Activated CD8-positive, alpha-beta memory T cell treated with anti-CD3 and anti-CD28 coated beads, Interleukin-2, amount 50 U/mL, for 24 hours (primary cell): ENCODE results near the gene CYBA.

Experiments
- DNase-seq: peaks from one replicate; pipeline ENCODE4 v3.0.0-alpha.2; 2020; ENCODE audit errors: extremely low read depth

The CYBA gene

DNA sequence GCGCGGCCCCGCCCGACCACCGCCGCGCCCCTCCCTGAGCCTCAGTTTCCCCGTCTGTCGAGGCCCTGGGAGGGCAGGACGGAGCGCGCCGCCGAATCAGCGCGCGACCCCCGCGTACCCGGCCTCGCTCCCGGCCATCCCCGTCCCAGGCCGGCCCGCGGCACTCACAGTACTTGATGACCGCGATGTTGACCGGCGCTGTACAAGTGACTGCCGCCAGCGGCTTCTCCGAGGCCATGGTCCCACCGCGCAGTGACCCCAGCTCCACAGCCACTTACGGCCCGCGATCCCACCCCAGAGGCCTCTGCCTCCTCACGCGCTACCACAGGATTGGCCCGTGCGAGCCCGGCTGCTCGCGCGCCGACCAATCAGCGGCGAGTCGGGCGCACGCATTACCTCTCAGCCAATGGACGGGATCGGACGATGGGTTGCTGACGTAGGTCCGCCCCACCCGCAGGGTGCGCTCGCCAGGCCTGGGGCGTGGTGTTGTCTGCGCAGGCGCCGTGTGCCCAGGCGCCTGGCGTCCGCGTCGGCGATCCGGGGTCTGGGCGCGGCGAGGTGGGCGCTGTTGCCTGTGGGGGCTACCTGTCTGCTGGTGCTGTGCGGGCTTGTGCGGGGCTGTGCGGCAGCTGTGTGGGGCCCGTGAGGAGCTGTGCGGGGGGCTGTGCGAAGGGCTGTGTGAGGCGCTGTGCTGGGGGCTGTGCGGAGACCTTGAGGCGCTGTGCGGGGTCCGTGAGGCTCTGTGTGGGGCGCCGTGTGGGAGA is 12.2 kb upstream of the CYBA start, which contains the start of gene MVD:
TSS of gene MVD (minus strand) at position 249 of the 764 bp plus-strand sequence. CDS start at position 238, 11 bp downstream.
- DNase-seq: peak; percentile 86

DNA sequence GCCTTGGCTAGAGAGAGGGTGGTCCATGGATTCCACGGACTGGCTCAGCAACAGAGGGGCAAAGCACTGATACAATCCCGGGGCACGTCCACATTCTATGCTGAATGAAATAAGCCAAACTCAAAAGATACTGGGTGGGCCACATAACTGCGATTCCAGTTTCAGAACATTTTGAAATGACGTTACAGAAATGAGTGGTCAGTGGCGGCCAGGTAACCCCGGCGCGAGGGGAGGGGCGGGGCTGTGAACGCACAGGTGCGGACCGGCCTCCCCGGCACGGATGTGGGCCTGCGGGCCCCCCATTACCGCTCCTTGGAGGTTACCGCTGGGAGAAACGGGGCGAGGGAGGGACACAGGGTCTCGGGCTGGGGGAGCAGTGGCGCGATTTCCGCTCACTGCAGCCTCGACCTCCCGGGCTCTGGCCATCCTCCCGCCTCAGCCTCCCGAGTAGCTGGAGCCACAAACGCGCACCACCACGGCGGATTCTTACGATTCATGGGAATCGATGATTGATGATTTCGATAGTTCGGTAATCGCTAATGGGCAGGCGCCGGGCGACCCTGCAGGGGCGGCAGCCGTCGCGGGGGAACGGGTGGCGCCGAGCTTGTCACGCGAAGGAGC is 11.5 kb upstream of the CYBA start:
- DNase-seq: no peak

DNA sequence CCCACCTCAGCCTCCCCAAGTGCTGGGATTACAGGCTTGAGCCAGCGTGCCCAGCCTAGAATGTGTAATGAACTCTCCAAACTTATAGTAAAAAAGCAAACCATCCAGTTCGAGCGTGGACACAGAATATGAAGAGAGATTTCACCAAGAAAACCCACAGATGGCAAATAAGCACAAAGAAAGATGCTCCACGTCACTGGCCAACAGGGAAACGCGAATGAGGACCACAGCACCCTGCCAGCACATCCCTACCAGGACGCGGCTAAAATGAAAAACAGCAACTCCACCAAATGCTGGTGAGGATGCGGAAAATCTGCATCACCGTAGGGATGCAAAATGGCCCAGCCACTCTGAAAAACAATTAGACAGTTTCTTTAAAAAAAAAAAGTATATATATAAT is 10.6 kb upstream of the CYBA start:
- no peak for DNase-seq

DNA sequence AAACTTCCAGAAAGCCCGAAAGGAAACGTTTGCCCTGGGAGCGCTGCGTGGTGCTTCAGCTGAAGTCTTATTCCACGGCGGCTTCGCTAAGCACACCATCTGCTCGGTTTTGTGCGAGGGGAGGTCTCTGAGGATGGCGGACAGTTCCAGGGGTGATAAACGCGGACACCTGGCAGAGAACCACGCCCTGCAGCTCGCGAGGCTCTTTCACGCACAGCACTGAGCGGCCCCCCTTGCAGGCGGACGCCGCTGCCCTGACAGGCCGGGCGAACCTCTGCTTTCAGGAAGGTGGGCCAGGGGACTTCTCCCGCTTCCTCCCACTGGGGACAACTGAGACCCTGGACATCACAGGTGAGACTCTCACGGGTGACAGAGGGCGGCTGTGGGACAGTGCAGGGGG is 8.3 kb upstream of the CYBA start:
- DNase-seq: no peak

DNA sequence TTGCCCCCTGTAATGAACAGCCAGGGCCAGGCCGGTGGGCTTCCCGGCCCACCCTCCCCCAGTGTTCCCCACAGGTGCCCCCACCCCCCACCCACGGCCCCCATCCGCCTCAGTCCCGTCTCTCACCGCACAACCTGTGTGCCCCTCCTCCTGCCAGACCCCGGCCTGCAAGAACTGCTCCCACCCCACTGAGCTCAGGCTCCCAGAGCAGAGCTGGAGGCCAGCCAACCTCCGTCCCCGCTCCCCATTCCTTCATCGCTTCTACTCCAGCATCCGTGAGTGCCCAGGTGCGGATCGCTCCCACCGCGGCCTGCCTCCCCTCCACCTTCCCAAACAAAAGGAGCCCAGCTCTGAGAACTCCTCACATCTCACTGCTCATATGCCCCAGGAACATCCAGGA is 7.9 kb upstream of the CYBA start:
- no peak for DNase-seq

DNA sequence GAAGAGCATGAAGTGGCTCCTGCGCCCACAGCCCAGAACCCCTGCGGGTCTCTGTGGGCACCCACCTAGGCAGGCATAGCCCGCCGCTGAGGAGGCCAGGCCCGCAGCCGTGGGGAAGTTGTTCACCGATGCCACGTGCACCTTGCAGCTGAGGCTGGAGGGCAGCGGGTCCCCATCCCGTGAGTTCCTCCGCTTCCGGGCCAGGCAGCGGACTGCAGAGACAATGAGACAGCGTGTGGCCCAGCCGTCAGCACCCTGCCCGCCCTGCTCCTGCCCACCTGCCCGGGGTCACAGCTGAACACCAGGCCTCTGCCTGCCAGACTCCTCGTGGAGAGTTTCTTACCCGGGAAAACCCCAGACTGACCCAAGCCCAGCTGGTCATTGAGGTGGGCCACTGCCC is 6.5 kb upstream of the CYBA start:
- no peak for DNase-seq

DNA sequence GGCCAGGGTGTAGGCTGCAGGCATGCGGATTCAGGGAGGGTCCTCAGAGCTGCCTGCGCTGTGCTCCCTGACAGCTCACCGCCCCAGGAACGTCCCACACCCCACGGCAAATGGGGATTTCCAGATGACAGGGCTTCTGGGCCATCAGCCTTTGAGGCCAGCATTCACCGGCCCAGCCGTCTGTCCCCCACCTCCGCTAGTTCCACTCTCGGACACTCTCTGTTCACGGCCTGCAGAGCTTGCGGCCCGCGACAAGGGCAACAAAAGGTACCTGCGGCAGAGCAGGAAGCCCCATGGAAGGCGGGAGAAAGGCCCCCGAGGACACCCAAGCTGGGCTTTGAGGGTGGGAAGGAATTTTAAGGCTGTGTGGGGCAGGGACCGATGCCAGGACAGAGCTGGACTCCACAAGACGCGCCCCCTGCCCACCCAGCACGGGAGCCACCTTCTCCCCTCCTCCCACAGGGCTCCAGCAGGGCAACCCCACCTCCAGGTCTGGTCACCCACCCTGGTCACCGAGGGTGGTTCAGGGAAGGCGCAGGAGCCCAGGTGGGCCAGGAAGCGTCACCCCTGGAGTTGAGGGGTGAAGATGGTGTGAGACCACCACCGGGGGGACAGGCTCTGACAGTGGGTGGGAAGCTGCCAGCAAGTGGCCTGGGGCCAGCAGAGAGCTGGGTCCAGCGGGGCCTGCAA is 5.6 kb upstream of the CYBA start:
- no peak for DNase-seq

DNA sequence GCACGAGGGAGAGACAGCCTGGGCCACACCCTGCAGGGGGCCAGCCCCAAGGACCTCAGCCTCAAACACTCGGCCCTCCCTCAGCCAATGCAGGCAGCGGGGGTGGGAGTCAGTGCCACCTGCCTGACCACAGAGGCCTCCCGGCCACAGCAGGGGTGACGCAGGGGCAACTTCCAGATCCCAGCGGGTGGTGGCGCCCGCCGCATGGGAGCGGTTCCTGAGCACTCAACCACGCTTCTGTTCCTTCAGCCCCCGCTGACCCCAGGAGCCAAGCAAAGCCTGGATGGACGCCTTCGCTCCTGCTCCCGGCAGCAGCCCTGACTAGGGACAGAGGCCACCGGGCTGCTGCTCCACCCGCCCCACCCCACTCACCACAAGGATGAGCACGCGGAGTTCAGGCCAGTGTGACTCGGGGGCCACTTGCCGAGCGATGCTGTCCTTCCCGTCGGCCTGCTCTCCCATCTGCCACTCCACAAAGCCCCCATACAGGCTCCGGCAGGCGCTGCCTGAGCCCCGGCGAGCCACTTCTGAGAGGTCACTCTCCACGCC is 5.0 kb upstream of the CYBA start:
- no peak for DNase-seq

DNA sequence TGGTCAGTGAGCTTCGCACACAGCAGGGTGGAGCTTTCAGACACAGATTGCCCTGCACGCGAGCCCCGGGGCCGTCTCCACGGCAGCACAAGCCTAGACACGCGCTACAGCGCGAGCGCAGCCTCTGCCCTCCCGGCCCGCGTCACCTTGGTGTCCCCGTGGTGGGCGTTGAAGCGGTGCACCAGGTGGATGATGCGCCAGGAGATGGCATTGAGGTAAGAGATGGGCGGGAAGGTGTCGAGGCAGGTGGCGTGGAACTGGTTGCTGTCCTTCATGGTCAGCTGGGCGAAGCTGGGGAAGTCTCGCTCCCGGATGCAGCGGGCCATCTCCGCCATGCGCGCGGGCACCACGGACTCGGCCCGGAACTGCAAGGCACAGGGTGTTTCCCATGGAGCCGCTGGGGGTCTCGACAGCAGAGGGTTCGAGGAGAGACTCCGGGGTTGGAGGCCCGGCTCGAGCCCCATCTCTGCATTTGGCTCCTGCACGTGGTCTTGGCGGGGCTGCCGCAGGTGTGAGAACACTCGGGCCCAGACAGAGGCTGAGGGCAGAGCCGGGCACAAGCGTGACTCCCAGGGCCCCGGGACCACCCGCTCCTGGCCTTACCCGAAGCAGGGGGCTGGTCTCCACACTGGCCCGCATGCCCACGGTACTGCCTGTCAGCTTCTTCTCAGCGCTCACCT is 4.3 kb upstream of the CYBA start:
- no peak for DNase-seq

DNA sequence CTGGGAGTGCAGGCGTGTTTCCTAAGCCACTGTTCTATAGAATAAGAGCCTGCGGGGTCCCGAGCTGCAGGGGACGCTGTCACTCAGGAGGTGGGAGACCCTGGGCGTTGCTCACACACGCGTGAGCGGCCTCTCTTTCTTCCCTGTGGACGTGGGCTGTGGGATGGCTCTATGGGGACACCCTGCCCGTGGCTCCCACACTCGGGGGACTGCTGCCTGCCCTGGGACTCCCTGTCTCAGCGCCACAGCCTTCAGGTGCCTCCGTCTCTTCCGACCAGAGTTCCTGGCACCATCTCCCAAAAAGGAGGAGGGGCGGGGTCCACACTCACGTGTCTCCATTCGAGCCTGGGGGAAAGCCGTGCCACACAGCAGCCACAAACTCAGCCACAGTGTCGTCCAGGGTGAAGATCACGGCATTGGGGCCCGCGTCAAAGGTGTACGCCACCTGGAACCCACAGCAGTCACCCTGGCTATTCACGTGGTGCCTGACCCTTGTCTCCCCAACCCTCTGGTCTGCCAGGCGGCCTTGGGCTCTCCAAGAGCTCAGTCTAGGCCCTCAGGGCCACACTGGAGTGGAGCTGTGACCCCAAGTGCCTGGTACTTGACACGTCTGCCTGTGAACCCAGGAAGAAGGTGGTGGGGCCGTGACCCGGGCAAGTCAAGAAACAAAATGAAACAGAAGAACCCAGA is 3.7 kb upstream of the CYBA start:
- DNase-seq: no peak

DNA sequence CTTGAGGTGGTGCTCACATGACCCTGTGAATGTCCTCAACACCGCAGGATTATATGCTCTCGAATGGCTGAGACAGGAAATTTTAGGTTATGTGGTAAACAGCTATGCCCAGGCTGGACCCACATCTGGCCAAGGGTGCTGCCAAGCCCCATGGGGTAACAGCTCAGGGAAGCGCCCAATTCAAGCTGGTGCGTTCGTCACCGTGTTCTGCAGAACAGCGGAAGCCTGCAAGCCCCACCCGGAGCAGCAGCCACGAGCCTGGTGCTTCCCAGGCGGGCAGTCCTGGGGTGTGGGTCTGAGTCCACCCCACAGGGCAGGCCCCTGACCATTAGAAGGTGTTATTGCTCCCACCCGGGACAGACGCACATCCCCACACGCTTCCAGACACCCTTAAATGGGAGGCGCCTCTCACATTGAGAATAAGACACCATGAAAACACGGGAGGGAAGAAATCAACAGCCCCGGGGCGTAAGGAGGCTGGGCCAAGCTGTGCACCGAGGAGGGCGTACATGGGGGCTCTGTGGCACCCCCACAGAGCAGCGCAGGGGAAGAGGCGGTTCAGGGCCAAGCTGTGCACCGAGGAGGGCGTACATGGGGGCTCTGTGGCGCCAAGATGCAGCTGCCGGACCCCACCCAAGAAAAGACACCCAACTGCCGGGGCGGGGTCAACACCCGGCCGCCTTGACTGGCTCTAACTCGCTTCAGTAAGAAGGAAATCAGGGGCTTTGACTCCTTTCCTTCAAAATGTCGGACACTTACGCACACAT is 2.9 kb upstream of the CYBA start:
- DNase-seq: no peak

DNA sequence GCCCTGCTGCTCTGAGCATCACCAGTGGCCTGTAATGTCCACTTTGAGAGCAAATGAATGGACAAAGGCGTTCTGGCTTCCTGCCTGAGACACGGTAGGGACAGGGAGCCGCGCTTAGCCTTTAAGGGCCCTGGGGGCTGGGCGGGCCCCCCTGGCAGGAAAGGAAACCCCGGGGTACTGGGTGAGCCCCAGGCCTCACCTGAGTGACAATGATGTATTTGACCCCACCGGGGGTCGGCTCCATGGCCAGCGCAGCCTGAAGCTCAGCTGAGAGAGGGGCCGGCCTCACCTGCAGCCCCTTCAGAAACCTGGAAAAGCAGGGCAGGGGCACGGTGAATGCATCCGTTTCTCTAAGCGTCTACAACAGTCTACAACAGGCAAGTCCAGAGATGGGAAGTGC is 2.2 kb upstream of the CYBA start:
- no peak for DNase-seq

DNA sequence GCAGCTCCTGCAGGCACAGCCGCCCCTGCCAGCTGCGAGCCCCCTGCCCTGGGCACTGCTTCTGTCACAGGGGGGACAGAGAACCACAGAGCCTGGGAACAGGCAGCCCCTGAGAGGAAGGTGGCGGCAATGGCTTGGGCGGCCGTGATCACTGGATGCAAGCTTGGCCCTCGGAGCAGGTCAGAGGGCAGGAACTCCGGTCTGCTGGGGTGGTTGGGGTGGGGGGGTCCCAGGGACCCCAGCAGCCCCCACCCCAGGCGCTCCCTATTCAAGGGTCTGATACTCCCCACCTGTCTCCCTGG is 1.9 kb upstream of the CYBA start:
- no peak for DNase-seq

DNA sequence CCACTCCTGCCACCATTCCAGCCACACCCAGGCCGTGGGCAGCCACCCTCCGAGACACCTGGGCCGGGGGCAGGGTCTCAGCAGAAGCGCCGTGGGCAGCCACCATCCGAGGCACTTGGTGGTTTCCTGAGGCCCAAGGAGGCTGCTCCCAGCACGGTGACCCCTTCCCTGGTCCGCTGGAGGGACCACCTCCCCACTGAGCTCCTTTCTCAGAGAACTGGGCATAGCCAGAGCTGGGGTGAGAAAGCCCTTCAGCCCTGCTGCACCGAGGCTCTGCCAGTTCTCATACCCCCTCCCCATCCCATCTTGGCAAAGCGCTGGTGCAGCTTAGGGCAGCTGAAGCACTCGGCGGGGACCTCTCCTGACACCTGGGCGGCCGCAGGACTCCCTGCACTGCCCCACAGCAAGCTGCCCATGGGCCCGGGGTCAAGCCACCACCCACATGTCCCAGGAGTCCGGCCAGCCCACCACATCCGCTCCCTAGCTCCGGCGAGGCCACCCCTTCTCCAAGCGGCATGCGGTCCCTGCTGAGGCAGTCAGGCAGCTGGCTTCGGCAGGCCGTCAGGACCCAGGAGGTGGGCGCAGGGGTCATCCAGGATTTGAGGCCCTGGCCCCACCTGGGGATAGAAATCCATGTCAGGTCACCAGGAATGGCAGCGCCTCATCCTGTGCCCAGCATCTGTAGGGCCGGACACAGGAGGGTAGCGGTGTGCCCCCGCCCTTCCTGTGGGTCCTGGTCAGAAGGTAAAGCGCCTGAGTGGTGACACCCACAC is 1.3 kb upstream of the CYBA start:
- DNase-seq: no peak

DNA sequence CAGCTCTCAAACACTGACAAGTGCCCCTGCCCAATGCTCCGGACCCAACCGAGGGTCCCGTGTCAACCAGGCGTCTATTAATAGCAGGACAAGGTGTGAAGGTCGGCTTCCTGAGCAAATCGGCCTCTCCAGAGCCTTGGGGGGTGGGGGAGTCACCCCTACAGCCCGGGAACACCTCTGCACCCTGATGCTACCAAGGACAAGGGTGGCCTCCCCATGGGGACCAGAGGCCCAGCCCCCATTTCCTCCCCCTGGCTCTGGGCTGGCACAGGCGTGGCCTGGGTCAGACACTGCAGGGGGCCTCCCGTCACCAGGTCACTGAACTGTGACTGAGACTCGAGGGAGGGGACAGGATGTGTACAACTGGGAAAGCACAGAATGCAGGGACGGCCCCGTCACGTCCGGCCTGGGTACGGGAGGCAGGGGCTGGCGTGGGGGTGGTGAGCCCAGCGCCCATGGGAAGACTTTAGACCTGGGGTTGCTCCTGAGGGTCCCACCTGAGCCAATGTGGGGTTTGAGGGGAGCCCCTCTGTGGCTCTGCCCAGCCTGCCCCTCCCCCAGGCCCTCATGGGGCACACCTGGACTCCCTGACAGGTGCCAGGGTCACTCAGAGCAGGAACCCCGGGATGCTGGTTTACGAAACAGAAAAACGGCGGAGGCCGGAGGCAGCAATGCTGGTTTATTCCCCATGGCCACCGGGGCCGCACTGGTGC is 579 bp upstream of the CYBA start:
- DNase-seq: no peak

DNA sequence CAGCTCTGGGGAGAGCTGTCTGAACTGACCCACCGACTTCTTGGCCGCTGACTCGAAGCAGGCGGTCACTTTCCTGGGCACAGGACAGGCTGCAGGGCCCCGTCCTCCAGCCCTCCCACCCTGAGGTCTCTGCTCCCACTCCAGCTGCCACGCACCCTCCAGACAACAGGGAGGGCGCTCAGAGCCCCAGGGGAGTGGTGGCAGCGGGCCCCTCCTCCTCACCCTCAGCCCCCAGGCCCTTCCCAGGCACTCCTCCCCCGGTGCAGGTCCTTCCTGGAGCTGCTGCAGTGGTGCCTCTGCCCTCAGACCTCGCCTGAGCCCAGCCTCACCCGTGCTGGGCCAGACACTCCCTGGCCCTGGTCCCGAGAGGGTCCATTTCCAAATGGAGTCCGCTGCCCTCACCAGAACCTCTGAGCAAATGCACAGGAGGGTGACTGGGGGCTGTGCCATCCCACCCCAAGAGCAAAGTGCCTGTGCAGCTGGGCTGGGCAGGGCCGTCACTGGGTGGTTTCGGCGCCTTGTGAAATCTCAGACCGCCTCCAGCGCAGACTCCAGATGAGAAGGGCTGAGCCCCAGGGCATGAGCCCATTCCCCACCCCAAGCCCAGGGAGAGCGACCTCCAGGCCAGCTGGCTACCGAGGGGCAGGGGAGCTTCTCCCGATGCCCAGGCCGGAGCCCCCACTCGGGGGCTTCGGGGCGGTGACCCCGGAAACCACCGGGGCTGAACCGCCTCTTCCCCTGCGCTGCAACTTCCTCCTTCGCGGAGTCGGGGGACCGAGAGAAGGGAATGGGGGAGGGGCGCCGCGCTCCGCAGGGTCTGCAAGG is 717 bp downstream of the CYBA start:
- DNase-seq: no peak

DNA sequence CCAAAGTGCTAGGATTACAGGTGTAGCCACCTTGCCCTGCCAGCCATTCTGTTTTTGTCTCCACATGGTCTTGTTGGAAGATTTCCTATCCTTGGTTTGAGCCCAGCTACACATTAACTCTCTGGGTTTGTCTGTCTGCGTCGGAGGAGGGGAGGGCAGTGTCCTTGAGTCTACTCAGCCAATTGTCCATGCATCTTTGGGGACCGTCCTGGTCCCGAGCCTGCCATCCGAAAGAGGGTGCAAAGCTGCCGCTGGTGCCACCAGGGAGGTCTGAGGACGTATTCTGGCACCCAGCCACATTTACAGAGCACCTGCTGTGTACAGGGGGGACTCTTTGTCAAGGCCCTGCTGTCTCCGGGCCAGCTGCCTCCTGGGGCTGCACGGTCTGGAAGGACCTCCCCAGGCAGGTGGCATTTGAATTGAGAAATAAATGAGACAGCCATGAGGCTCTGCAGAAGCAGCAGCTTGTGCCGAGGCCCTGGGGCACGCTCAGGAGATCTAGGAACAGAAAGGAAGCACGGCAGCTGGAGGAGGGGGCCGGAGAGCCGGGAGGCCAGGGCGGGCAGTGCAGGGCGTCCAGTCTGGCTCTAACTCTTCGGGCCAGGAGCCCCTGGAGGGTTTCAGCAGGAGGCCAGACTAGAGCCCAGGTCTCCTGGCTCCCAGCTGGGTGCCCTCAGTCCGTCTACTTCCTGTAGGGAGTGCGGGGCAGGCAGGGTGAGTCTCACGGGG is 1.5 kb downstream of the CYBA start:
- DNase-seq: no peak
